Omental fat pad (tissue), 4 donors: ENCODE data around the gene SHLD3. TPM values are rescaled to one million over a fixed set of nuclear protein-coding genes. Genes with fewer than 3 reads are reported as not detected.
"Not testable (repeated sequence)": the region's sequence is repeated elsewhere in the genome, so short reads cannot be mapped to it uniquely, and the experiment has no call there.

Experiments used
- ATAC-seq: fragments of 150-250 bp; one replicate; pipeline ENCODE4 v1.9.1; 2016; ENCODE audit warnings: mild to moderate bottlenecking, moderate library complexity; ENCODE audit not compliant: low FRiP score
- DNase-seq: peaks from one replicate; pipeline ENCODE4 v3.0.0-alpha.2; 2019; ENCODE audit warnings: low spot score
- CTCF ChIP-seq, 3 donors: fragments of 450-650 bp; IDR thresholded peaks; one replicate each; pipeline ENCODE4 v1.5.1; 2016 to 2017; ENCODE audit warnings: antibody characterized with exemption in 3 of 3, mild to moderate bottlenecking in 3 of 3, moderate library complexity in 2 of 3
- small RNA-seq: library from RNA; depleted of rRNA; stranded (forward); fragments of <200 nt; gene quantifications from one replicate; pipeline ENCODE3, GENCODE V24; 2016
- total RNA-seq, 4 donors: library from RNA; depleted of rRNA; stranded (reverse); fragments of >200 nt; gene quantifications; one replicate each; pipeline ENCODE4 v1.1.0, GENCODE V29; 2016

Gene SHLD3
- total RNA-seq, 4 donors from 2014 or later, result 2.3 to 4.1 (median 3.4) TPM

GRCh38 chr5:65651144-65651543, 26.3 kb downstream of the SHLD3 start:
- DNase-seq (no peak), ATAC-seq (no peak)
- TF ChIP-seq CTCF (IDR thresholded peaks at IDR 0.05), result no peak

- no peak for TF ChIP-seq CTCF (IDR thresholded peaks at IDR 0.05)
- DNase-seq (no peak), ATAC-seq (no peak)
Observed at GRCh38 chr5:65654713-65655112, 29.9 kb downstream of the SHLD3 start.

- TF ChIP-seq CTCF (IDR thresholded peaks at IDR 0.05), result no peak
- ATAC-seq (no peak), DNase-seq (no peak)
Observed at GRCh38 chr5:65663804-65664521, 39.1 kb downstream of the SHLD3 start.

- ATAC-seq (no peak), DNase-seq (no peak)
- no peak for TF ChIP-seq CTCF (IDR thresholded peaks at IDR 0.05)
Observed at GRCh38 chr5:65668696-65669095, 43.9 kb downstream of the SHLD3 start.

GRCh38 chr5:65672796-65673195, 48.0 kb downstream of the SHLD3 start:
- DNase-seq, result no peak
- ATAC-seq, result no peak
- TF ChIP-seq CTCF (IDR thresholded peaks at IDR 0.05), result no peak

- DNase-seq (no peak), ATAC-seq (no peak)
- TF ChIP-seq CTCF (IDR thresholded peaks at IDR 0.05), result no peak
Observed at GRCh38 chr5:65674749-65675148, 49.9 kb downstream of the SHLD3 start.

GRCh38 chr5:65676056-65676455, 51.2 kb downstream of the SHLD3 start:
- not testable (repeated sequence) for ATAC-seq

More at GRCh38 chr5:65676056-65676455, 51.2 kb downstream of the SHLD3 start:
- not testable (repeated sequence) for DNase-seq

Small RNA genes lying within 50 kb of the gene (small RNA-seq; reads per million reads assigned to genes)
- gene RNU6-540P, result not detected

Other genes starting within 250 kb of the SHLD3 start
- gene ADAMTS6, start 143.1 kb upstream of the SHLD3 start, total RNA-seq, result 1 to 10 TPM; 1.8 to 8.0 (median 3.0) TPM
- gene CENPK, start 61.9 kb upstream of the SHLD3 start, total RNA-seq, result 1 to 10 TPM; 1.0 to 1.9 (median 1.3) TPM
- 10 to 100 TPM; 20.9 to 71.2 (median 28.4) TPM for gene PPWD1, start 61.7 kb upstream of the SHLD3 start, total RNA-seq
- 10 to 100 TPM in 3 of 4 donors, 1 to 10 TPM in 1; 9.1 to 19.4 (median 14.6) TPM for gene TRIM23, start 694 bp upstream of the SHLD3 start, total RNA-seq
- gene TRAPPC13, start within 50 bp of the SHLD3 start, total RNA-seq, result 10 to 100 TPM; 10.2 to 16.1 (median 12.4) TPM
- gene SGTB, start 97.1 kb downstream of the SHLD3 start, total RNA-seq, result 10 to 100 TPM in 2 of 4 donors, 1 to 10 TPM in 2; 5.7 to 12.6 (median 10.4) TPM
- 10 to 100 TPM in 3 of 4 donors, 1 to 10 TPM in 1; 8.4 to 31.6 (median 14.5) TPM for gene NLN, start 97.2 kb downstream of the SHLD3 start, total RNA-seq